HG02798 (cell line): ENCODE results near the gene PAF1.
A peak's percentile ranks its signal among the peaks of the same experiment; 100 is the strongest.
"Not testable (repeated sequence)": the region's sequence is repeated elsewhere in the genome, so short reads cannot be mapped to it uniquely, and the experiment has no call there.

ENCODE experiments used
- ATAC-seq: cut with Tn5 transposase; IDR thresholded peaks from one replicate; pipeline ENCODE4 v1.9.1; 2021; ENCODE audit warnings: mild to moderate bottlenecking; ENCODE audit not compliant: unreplicated experiment, poor library complexity

PAF1 gene

DNA sequence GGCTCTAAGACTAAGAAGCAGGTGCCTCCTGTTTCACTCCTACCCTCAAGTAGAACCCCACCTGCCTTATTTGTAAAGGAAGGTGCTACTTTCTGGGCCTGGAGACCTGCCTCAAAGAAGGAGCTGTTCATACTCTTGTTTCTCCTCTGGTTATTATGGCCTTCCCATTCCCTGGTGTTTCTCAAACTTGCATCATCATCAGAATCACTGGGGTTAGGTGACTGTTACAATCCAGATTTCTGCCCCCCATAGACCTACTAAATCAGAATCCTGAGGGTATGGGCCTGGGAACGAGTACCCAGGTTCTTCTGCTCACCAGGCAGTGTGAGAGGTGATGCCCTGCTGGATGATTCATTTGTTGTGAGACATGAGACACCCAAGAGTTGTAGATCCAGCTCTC is 30.3 kb downstream of the PAF1 start:
- ATAC-seq, result no peak

DNA sequence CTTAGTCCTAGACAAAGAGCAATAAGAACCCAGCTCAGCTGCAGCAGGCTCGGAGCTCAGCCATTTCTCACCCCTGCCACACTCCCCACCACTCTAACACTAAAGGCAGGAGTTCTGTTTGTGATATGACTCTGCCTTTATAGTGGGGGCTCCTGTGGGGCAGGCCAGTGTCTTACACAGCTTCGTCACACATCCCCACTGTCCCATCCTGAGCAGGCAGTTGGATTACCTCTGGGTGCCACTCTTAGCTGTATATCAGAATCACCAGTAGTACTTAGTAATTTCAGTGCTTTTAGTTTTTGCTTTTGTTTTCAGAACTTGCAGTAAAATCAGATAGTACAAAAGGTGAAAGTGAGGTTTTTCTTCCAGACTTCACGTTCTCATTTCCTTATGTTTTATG is 31.9 kb downstream of the PAF1 start:
- no peak for ATAC-seq

DNA sequence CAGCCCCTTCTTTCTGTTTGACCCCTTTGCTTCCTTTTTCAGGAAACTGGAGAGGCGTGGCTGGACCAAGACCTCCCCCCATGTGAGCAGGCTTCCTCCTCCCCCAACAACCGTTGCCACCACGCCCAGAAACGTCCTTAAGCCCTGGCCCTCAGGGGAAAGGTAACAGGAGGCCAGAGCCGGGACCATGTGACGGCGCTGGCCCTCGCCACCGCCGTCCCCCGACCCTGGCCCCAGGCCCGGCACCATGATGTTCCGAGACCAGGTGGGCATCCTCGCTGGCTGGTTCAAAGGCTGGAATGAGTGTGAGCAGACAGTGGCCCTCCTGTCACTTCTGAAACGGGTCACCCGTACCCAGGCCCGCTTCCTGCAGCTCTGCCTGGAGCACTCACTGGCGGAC is 34.3 kb downstream of the PAF1 start:
- no peak for ATAC-seq

DNA sequence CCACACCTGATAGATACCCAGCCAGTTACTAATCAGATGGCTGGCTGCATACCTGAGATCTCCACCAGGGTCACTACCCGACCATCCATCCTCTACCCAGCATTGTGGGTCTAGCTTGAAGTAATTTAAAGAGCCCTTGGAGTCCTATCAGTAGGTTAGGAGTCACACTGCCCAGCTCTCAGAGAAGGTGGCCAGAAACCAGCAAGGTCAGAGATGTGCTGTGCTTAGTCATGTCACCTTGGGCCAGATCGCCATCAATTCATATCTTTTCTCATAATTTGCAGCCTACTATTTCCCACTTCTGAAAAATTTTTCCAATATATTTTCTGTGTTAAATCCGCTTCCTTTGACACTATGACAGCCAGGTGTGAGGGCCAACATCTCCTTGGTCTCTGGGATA is 34.8 kb downstream of the PAF1 start:
- ATAC-seq, result no peak

DNA sequence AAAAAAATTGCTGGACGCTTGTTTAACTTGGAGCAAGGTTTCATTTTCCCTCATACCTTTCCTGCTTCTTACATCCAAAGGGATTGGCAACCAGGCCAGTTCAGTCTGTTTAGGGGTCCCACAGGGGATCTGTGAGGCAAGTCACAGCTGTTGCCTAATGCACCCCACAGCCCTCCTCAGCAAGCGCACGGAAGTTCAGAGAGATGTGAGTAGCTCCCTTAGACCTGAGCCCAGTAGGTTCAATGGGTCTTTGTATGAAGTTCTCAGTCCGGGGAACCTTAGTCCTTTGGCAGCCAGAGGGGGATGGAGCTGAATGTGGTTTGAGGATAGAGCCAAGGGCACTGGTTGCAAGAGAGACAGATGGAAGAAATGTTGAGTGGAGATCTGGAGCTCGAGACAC is 35.7 kb downstream of the PAF1 start:
- no peak for ATAC-seq

DNA sequence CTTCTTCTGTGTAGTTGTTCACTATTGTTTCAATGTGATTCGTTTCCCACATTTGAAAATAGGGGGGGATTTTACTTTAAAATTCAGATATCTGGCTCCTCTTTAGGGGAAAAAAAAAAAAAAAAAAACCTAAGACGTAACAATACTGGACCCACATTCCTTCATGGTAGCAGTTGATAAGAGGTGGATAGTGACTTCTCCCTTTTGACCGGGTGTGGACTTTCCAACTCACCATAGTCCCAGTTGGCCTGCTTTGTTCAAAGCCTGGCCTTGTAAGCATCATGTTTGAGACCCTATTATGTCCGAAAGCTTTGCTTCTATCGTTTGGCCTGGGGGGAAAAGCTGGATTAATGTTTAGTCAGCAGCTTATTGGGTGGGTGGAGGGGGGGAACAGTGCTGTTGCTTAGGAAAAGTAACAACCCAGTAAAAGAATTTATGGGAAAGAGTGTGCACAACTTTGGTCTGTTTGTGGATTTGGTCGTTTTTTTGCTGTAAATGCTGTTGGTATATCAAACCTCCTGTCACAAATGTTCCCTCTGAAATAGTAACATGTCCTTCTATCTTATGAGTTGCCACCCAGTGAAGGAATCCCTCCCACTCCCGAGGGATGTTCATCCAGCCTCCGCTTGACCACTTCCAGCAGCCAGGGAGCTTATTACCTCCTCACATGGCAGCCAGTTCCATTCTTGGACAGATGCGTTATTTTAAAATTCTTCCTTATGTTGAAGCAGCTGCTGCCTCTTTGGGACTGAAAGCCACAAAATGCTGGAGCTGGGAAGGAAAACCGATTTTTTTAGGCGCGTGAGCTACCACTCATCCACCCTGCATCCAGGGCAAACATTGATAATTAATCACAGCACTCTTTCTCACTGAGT is 38.3 kb downstream of the PAF1 start:
- ATAC-seq, result no peak

DNA sequence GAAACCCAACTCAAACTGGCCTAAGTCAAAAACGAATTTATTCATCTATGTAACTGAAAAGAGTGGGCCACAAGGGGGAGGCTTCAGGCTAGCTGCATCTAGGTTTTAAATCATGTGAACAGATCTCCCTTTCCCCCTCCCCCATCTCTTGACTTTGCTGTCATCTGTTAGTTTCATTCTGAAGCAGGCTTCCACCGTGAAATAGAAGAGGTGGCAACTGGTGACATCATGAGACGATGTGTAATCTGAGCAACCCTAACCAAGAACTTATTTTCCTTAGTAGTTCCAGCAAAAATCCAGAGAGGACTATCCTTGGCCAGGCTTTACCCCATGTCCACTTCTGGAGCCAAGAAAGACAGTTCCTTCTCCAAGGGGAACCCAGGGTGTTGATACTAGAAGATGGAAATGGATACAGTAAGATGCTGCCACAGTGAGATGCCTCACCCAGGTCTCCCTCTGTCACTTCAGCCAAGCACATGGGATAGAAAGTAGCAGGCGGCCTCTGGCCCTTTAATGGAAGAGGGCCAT is 39.3 kb downstream of the PAF1 start:
- ATAC-seq, result peak; percentile 73

DNA sequence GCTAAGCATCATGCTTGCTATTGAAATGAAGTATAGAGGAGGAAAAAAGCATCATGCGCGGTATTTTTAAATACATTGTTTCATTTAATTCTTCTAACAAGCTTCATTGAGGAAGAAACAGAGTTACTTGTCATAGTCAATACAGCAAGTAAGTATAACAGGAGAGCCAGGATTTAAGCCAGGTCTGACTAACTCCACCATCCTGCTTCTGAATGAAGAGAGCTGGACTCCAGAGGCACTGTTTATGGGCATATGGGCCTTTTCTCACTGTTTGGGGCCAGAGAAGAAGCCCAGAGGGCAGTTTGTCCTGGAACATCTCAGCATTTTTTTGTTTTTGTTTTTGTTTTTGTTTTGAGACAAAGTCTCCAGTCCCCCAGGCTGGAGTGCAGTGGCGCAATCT is 40.8 kb downstream of the PAF1 start:
- ATAC-seq, result no peak

DNA sequence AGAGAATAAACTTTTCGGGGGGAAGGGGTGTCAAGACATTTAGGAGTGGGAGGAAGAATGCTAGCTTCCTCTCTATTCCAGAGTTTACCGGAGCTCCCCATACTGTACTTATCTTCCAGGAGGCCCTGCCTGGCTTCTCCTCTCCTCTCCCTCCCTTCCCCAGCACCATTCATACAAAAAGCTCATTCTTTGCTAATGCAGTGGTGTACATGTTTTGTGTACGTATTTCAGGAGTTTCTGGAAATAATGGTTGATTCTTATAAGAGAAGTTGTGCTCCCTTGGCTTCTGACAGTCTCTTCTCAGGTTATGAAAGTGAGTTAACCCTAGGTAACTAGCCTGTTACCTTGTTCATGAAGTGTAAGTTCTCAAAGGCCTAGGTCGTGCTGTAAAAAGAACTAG is 41.6 kb downstream of the PAF1 start:
- ATAC-seq, result no peak

DNA sequence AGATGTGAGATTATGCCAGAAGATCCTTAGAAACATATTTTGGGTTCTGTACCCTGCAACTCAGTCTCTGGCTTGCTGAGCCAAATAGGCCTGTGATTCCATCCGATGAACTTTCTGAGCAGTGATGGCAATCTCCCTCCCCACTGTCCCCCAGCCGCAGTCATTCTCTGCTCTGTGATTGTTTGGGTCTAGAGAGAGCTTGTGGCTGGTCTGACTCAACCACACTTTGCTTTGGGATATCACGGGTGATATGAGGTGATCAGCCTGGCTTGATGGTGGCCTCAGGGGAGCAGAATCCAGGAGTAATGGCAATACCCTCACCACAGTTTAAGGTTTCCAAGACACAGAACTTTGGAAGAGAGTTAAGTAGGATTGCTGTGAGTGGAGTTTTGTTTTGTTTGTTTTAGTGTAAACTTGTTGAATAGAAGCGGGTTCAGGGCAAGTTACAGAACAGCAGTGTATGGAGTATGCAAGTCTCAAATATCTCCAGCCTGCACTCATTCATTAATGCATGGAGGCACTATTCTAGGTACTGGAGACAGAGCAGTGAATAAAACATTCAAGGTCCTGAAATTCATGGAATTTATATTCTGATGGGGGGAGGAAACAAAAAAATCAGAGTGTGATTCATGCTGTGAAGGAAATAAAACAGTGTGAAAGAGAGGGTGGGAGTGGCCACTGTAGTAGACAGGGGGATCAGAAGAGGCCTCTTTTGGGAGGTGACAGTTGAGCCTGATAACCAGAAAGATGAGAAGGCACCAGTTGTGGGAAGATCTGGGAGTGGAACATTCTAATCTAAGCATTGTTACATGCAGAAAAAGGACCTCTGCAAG is 43.4 kb downstream of the PAF1 start:
- ATAC-seq, result no peak

DNA sequence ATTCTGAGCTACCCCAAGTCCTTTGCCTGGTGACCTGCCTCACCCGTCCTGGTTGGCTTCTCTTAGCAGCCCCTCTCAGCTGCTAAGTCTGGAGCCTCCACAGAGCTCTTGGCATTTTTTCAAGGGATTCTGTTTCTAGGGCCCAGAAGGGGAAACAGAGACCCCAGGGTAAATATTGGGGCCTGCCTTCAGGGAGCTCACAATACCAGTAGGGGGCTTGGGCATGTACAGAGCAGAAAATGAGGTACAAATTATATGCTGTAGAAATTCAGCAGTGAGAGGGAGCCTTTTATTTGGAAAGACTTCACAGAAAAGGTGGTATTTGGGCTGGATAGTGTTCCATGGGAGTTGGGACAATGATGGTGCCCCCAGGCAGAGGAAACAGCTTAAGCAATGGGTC is 45.0 kb downstream of the PAF1 start:
- no peak for ATAC-seq

DNA sequence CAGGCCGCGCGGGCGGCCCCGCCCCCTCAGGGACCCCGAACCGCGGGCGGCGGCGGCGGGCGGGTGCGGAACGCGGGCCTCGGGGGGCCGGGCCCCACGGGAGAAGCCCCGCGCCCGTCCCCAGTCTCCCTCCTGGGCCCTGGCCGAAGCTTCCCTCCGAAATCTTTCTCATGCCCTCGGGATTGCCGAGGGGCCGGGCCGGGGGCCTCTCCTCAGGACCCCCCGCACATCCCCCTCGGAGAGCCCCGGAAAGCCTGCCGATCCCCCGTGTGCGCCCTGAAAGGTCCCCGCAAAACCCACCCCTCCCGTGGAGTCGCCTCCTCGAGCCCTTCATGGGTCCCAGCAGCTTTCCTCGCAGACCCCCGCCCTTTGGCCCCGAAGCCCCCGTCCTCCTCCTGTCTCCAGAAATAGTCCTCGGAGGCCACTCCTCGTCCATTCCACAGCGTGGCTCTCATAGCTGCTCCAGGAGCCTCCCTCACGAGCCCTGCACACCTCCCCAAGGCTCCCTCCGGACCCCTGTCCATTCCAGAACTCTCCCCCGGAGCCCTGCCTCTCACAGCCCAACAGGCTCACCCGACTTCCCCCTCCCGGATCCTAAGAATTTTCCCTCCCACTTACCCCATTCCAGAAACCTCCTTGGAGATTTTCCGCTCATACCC is 48.1 kb downstream of the PAF1 start:
- ATAC-seq, result no peak

DNA sequence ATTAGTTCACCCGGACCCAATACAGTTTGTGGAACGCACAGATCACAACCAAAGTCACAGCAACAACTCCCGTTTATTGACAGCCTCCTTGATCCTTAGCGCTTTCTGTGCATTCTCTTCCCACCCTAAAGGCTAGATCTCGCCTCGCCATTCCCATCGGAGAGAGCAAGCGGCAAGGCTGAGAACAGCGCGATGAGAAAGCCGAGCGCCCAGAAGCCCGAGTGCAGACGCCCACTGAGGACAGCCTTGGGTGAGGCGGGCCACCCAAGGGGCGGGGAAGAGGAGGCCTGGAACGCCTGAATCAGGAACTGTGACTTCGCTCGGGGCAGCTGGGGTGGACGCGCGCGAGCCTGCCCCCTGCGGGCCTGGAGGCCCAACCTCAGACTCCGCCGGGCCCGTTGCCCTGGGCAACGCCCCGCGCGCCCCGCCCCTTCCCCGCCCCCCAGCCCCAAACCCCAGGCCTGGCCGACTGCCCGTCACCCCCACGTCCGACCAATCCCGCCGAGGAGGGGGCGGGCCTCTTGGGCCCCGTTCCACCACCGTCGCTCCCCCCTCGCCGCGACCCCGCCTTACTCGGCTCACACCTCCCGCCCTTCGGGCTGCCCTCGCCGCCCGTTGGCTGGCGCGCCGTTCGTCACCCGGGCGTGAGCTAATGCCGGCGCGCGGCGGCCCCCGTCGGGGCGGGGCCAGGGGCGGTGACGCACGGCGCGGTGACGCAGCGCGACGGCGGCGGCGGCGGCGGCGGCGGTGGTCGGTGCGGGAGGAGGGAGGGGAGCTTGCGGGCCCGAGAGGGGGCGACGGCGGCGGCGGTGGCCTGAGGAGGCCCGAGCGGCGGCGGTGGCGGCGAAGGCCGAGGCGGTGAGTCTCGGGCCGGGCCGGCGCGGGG is 48.9 kb downstream of the PAF1 start, which contains the start of gene SAMD4B:
Gene SAMD4B (plus strand): TSS at position 703 of the 886 bp plus-strand sequence. CDS start 14,473 bp downstream, outside the sequence.
- peak; percentile 93 for ATAC-seq

DNA sequence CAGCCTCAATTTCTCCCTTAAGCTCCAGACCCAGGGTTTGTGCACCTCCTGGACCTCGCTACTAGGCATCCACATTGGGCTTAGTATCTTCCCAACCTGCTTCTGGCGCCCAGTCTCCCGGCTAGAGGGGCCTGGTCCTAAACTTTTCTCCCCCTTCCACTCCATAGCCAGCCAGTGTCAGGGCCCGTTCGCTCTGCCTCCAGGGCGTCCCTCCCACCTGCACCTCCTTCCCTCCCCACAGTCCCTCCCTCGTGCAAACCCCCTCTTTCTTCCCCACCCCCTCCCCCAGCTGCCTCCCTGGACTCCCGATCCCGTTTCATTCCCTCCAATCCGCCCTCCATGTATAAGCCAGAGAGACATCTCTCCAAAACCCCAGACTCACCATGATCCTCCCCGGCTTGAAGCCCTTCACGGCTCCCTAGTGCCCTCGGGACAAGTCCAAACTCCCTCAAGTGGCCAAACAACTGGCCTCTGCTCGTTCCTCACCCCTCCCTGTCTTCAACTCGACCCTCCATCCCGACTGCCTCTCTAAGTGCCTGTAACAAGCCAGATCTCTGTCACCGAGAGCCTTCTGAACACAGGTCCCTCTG is 49.7 kb downstream of the PAF1 start:
- ATAC-seq, result no peak

DNA sequence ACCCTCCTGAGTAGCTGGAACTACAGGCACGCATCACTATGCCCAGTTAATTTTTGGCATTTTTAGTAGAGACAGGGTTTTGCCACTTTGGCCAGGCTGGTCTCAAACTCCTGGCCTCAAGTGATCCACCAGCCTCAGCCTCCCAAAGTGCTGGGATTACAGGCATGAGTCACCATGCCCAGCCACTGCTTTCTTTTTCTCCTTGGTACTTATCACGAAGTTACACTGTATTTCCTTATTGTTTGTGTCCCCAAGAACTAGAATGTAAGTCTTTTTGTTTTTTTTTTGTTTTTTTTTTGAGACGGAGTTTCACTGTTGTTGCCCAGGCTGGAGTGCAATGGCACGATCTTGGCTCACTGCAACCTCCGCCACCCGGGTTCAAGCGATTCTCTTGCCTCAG is 50.8 kb downstream of the PAF1 start:
- not testable (repeated sequence) for ATAC-seq

DNA sequence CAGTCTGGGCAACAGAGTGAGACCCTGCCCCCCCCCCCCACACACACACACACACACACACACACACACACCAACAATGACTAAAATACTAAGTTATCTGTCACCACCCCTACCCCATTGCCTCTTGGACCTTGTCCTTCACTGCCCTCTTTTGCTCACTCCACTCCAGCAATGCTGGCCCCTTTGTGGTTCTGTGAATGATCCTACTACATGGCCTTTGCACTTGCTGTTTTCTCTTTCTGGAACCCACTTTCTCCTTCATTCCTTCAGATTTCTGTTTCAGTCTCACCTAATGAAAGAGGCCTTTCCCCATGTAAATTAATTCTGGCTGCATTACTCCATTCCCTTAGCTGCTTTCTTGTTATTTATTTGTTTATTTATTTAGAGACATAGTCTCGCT is 51.2 kb downstream of the PAF1 start:
- no peak for ATAC-seq

DNA sequence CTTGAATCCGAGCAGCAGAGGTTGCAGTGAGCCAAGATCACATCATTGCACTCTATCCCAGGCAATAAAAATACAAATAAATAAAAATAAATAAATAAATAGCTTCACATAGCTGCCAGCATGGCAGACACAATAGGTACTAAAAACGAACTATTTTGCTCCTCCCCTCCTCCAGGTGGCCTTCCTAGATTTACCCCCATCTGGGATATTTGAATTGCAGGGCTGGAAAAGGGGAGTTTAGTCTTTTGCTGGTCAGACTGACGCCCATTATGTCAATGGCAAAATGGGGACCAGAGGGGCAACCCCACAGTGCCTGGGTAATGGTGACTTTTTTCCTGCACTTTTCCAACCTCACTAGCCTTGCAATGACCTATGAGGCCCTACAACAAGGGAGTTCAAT is 54.4 kb downstream of the PAF1 start:
- ATAC-seq, result no peak
